ENCODE measurements around the gene KIAA0753.

DNA sequence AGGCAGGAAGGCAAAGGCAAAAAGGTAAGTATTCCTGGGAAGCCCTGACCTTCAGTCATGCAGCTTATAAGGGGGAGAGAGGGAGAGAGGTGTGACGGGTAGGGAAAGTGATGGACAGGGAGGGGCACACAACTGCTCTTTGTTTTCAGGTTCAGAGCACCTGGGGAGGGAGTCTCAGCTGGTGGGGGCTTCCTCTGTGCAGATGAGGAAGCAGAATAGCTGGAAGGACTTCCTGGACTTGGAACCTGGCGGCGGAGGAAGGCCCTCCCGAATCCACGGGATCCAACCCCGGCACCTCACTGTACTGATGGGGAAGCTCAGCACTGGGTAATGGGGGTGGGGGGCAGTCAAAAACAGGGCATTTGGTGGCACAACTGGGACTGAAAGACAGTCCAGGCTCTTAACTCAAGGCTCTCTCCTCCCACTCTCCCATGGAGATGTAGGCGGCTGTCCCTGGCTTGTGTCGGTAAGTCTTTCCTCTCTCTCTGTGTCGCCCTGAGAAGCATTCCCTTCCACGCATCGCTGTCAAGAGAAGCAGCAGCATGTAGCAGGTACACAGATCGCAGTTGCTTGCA lies 72.2 kb downstream of the KIAA0753 start:
- TF ChIP-seq RAD21 (IDR thresholded peaks at IDR 0.05 in 1 of 2, conservative IDR thresholded peaks at IDR 0.05 in 1 of 2; ENCODE audit: low read depth in 2 of 2, low read length in 2 of 2) (no peak), CHD1 (IDR thresholded peaks at IDR 0.05; ENCODE audit: low read depth, low read length) (no peak), KDM5A (IDR thresholded peaks at IDR 0.05; ENCODE audit: low read length) (no peak), EP300 (IDR thresholded peaks at IDR 0.05; ENCODE audit: borderline replicate concordance in 1 of 2, low read depth in 2 of 2, low read length in 2 of 2) (no peak), JUN (IDR thresholded peaks at IDR 0.05; ENCODE audit: low read depth, low read length) (no peak), POU5F1 (IDR thresholded peaks at IDR 0.05; ENCODE audit: low read depth, low read length) (no peak), POLR2A (IDR thresholded peaks at IDR 0.05; ENCODE audit: control extremely low read depth in 1 of 2, low read depth in 2 of 2, low read length in 2 of 2) (no peak), GTF2F1 (IDR thresholded peaks at IDR 0.05; ENCODE audit: borderline replicate concordance, low read depth, low read length) (no peak), SP2 (IDR thresholded peaks at IDR 0.05; ENCODE audit: low read length) (no peak)
- TF ChIP-seq, protein P1, sequence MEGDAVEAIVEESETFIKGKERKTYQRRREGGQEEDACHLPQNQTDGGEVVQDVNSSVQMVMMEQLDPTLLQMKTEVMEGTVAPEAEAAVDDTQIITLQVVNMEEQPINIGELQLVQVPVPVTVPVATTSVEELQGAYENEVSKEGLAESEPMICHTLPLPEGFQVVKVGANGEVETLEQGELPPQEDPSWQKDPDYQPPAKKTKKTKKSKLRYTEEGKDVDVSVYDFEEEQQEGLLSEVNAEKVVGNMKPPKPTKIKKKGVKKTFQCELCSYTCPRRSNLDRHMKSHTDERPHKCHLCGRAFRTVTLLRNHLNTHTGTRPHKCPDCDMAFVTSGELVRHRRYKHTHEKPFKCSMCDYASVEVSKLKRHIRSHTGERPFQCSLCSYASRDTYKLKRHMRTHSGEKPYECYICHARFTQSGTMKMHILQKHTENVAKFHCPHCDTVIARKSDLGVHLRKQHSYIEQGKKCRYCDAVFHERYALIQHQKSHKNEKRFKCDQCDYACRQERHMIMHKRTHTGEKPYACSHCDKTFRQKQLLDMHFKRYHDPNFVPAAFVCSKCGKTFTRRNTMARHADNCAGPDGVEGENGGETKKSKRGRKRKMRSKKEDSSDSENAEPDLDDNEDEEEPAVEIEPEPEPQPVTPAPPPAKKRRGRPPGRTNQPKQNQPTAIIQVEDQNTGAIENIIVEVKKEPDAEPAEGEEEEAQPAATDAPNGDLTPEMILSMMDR (IDR thresholded peaks at IDR 0.05; ENCODE audit: control extremely low read depth in 1 of 3, insufficient read depth in 1 of 3, low read depth in 1 of 3, low read length in 3 of 3), result no peak
- TF ChIP-seq, protein P2, sequence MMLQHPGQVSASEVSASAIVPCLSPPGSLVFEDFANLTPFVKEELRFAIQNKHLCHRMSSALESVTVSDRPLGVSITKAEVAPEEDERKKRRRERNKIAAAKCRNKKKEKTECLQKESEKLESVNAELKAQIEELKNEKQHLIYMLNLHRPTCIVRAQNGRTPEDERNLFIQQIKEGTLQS (IDR thresholded peaks at IDR 0.05; ENCODE audit: insufficient read depth, low read depth, low read length), result no peak
- TF ChIP-seq, protein P3, sequence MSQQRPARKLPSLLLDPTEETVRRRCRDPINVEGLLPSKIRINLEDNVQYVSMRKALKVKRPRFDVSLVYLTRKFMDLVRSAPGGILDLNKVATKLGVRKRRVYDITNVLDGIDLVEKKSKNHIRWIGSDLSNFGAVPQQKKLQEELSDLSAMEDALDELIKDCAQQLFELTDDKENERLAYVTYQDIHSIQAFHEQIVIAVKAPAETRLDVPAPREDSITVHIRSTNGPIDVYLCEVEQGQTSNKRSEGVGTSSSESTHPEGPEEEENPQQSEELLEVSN (IDR thresholded peaks at IDR 0.05), result no peak
